Mesothelial cell of epicardium (in vitro differentiated cells): ENCODE measurements around the gene CTNNA2. TPM values are rescaled to one million over a fixed set of nuclear protein-coding genes. Genes with fewer than 3 reads are reported as not detected.

Experiments used
- DNase-seq, 2 experiments: peaks; one replicate each; pipeline ENCODE4 v3.0.0; 2021; ENCODE audit warnings: low spot score in 2 of 2; ENCODE audit not compliant: unreplicated experiment in 2 of 2
- H3K27ac Mint-ChIP-seq: 2 replicates; pipeline ENCODE4 v1.8.0; 2021; ENCODE audit warnings: mixed read lengths
- H3K27me3 Mint-ChIP-seq: 2 replicates; pipeline ENCODE4 v1.8.0; 2021; ENCODE audit warnings: low read depth, mixed read lengths
- H3K36me3 Mint-ChIP-seq: 2 replicates; pipeline ENCODE4 v1.8.0; 2021; ENCODE audit warnings: mixed read lengths
- H3K4me1 Mint-ChIP-seq: 2 replicates; pipeline ENCODE4 v1.8.0; 2021; ENCODE audit warnings: mixed read lengths
- H3K4me3 Mint-ChIP-seq: 2 replicates; pipeline ENCODE4 v1.8.0; 2021; ENCODE audit warnings: mild to moderate bottlenecking, moderate library complexity, mixed read lengths
- H3K9me3 Mint-ChIP-seq: 2 replicates; pipeline ENCODE4 v1.8.0; 2021; ENCODE audit warnings: mixed read lengths
- CTCF ChIP-seq: fragments of 200-600 bp; sonication (generic); IDR thresholded peaks from one replicate; pipeline ENCODE4 v1.5.0; 2021; ENCODE audit warnings: antibody characterized with exemption; ENCODE audit not compliant: unreplicated experiment
- total RNA-seq: library from RNA; stranded (reverse); gene quantifications from 3 replicates; pipeline ENCODE4 v1.2.1, GENCODE V29; 2021

CTNNA2 gene
- total RNA-seq, 1 donor from 2014 or later = 4.9 TPM

DNA sequence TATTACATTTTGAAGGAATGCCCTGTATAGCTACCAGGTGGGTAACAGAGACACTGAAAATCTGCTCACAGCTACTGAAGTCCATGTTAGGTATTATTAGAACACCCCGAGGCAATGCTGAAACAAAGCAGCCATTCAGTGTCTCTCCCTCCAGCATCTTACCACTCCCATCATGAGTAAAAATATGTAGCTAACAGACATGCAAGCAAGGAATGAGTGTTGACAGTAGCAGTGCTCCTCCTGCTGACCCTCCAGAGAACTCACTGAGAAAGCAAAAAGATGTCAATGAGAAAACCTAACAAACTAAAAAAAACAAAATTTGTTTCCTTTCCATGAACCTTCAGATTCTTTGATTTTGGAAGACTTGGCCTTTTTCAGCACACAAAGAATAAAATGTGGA, 397.8 kb downstream of the CTNNA2 start:
- no peak for TF ChIP-seq CTCF
- no peaks in the 10 kb centered on the region for H3K36me3 Mint-ChIP-seq
- H3K9me3 Mint-ChIP-seq = peaks cover 3% of the 10 kb centered on the region
- H3K27ac Mint-ChIP-seq = no peak overlapping the region
- peaks cover 3% of the 10 kb centered on the region for H3K27me3 Mint-ChIP-seq
- peaks cover 23% of the 10 kb centered on the region for H3K4me1 Mint-ChIP-seq
- DNase-seq = no peak
- no peak overlapping the region for H3K4me3 Mint-ChIP-seq

- no peak overlapping the region for H3K4me3 Mint-ChIP-seq
- H3K4me1 Mint-ChIP-seq = peaks cover 7% of the 10 kb centered on the region
- DNase-seq = no peak
- H3K9me3 Mint-ChIP-seq = peaks cover 8% of the 10 kb centered on the region
- no peaks in the 10 kb centered on the region for H3K27me3 Mint-ChIP-seq
- H3K27ac Mint-ChIP-seq = no peak overlapping the region
- no peak for TF ChIP-seq CTCF
- H3K36me3 Mint-ChIP-seq = no peaks in the 10 kb centered on the region
Measured at GRCh38 chr2:79915455-79915854, 402.6 kb downstream of the CTNNA2 start.

GRCh38 chr2:79916285-79916684, 403.4 kb downstream of the CTNNA2 start:
- DNase-seq = no peak
- no peak overlapping the region for H3K27ac Mint-ChIP-seq
- H3K4me3 Mint-ChIP-seq = no peak overlapping the region
- no peaks in the 10 kb centered on the region for H3K36me3 Mint-ChIP-seq
- H3K4me1 Mint-ChIP-seq = no peaks in the 10 kb centered on the region
- H3K27me3 Mint-ChIP-seq = peaks cover 2% of the 10 kb centered on the region
- no peak for TF ChIP-seq CTCF
- peaks cover 8% of the 10 kb centered on the region for H3K9me3 Mint-ChIP-seq

DNA sequence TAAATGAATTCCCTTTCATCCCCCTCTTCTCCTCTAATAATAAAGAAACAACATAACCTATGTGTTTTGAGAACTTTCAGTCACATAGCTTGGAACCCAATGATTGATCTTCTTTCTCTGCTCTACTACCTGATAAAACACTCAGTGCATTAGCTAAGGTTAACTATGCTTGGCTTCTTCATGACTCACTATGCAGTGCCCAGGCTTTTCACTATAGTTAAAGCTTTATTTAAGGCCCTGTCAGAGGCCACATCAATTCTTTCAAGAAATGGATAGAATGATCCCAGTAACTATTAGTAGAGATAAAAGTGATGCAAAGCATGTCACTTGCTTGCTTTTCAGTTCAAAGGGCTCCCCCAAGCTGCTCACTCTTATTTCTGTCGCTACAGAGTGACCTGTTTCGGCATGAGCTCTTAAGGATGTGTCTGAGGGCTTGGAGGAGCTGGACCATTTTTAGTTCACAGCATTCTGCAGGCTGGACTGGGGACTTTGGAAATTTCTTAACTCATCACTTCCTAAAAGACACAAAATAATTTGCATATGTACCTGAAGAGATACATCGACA, 407.7 kb downstream of the CTNNA2 start:
- no peak overlapping the region for H3K4me3 Mint-ChIP-seq

DNA sequence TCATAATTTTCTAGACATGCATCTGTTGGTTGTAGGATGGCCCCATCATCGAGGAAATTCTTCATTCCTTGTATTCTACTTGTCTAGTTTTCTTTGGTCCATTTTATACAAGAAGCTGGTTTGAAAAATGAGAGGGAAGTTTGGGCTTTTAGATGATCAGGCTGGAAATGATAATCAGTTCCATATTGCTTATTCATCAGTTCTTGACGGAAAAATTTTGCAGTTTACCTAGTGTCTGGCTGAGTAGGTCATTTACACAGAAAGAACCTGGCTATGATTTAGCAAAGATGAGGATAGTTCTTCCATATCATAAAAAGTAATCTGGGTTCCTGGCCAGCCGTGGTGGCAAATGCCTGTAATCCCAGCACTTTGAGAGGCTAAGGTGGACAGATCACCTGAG, 416.8 kb downstream of the CTNNA2 start:
- DNase-seq = no peak
- Mint-ChIP-seq H3K4me3 (no peak overlapping the region), H3K27me3 (peaks cover 13% of the 10 kb centered on the region), H3K27ac (no peak overlapping the region), H3K36me3 (no peaks in the 10 kb centered on the region), H3K4me1 (peaks cover under 1% of the 10 kb centered on the region), H3K9me3 (no peaks in the 10 kb centered on the region)
- TF ChIP-seq CTCF = no peak

More for the DNA sequence above, 407.7 kb downstream of the CTNNA2 start:
- no peak for DNase-seq
- Mint-ChIP-seq H3K4me1 (no peaks in the 10 kb centered on the region), H3K27ac (no peak overlapping the region), H3K9me3 (peaks cover 6% of the 10 kb centered on the region), H3K36me3 (no peaks in the 10 kb centered on the region), H3K27me3 (peaks cover 9% of the 10 kb centered on the region)
- no peak for TF ChIP-seq CTCF
